ENCODE data around the gene HIVEP3.

HIVEP3 gene

GRCh38 chr1:41749991-41750745 is 168.6 kb downstream of the HIVEP3 start:
- DNase-seq = no peak

- no peak for DNase-seq
Measured at GRCh38 chr1:41745022-41745421, 173.7 kb downstream of the HIVEP3 start.

GRCh38 chr1:41743366-41743765 is 175.4 kb downstream of the HIVEP3 start:
- no peak for DNase-seq

DNA sequence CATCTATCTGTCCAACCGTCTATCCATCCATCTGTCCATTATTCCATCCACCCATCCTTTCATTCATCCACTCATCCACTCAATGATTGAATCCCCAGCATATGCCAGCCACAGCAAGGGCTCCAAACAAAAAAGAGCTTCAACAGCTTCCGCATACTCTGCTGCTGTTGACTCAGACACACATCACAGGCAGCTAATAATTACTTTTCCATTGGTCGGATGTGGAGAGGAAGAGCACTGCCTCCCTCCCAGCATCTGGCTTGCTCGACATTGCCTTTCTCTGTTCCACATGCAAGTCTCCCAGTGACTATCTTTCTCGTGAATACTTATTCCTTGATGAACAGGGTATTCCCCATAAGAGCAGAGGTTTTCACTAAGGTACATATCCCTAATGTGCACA is 176.5 kb downstream of the HIVEP3 start:
- DNase-seq = no peak

DNA sequence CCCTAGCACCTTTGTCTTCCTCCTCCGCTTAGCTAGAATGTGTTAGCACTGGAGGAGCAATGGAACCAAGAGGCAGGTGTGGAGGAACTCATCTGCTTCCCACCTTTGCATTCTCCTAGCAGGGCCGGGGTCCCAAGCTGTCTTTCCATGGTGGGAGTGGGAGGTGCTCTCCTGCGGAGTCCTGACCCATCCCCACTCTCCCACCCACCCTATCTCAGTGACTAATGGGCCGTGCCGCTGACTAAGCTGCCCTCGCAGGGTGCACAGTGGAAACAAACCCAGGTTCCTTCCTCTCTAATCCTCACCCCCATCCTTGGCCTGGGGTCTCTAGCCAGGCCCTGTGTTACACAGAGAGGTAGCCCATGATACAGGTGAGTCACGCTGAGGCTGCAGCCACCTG is 177.5 kb downstream of the HIVEP3 start:
- no peak for DNase-seq

- no peak for DNase-seq
Measured at GRCh38 chr1:41740630-41741239, 178.0 kb downstream of the HIVEP3 start.

- no peak for DNase-seq
Measured at GRCh38 chr1:41740058-41740457, 178.7 kb downstream of the HIVEP3 start.

- peak; percentile 57 for DNase-seq
Measured at GRCh38 chr1:41739061-41739955, 179.4 kb downstream of the HIVEP3 start.

DNA sequence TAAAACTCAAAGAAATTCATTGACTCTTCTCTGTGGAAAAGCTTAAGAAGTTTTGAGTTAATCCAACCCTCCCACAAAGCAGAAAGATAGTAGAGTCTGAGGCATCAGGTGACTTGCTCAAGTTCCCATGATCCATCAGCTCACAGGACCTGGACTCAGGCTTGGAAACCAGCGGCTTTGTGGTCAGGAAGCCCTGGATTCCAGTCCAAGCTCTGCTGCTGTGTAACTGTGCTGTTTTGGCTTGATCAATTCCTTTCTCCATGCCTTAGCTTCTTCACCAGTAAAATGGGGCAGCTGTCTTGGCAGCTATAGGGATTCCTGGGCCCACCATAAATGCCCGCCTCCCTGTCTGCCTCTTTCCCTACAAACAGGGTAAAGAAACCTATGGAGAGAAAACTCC is 180.2 kb downstream of the HIVEP3 start:
- no peak for DNase-seq

DNA sequence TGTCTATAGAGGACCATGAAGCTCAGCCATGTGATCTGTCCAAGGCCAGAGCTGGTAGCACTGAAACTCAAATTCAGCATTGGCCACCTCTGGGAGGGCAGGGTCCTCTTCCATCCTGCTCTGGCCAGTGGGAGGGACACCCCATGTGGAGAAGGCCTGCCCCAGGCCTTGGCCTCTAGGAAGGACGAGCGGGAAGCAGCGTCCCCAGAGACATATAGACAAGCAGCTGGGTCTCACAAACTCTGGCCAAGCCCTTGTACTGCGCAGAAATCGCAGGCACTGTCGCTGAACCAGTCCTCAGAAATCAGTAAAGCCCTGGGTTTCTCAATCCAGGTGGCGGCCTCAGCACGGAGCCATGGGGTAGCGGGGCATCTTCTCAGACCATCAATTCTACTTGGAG is 180.7 kb downstream of the HIVEP3 start:
- DNase-seq = no peak

GRCh38 chr1:41735631-41736260 is 183.0 kb downstream of the HIVEP3 start:
- DNase-seq = no peak

DNA sequence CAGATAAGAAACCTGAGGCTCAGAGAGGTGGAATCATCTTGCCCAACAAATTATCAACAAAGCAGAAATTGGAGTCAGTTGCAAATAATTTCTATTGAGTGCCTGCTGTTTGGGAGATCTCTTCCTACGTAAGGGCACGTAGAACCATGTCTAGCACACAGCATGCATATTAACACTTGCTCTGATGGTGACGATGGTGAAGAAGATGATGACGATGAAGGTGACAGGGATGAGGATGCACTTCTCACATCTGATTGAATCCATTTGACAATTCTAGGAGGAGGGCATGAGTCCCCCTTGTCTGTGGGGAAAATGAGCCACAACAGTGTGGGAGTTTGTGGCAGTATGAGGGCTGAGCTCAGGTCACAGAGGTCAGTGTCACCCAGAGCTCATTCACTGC is 183.6 kb downstream of the HIVEP3 start:
- no peak for DNase-seq

DNA sequence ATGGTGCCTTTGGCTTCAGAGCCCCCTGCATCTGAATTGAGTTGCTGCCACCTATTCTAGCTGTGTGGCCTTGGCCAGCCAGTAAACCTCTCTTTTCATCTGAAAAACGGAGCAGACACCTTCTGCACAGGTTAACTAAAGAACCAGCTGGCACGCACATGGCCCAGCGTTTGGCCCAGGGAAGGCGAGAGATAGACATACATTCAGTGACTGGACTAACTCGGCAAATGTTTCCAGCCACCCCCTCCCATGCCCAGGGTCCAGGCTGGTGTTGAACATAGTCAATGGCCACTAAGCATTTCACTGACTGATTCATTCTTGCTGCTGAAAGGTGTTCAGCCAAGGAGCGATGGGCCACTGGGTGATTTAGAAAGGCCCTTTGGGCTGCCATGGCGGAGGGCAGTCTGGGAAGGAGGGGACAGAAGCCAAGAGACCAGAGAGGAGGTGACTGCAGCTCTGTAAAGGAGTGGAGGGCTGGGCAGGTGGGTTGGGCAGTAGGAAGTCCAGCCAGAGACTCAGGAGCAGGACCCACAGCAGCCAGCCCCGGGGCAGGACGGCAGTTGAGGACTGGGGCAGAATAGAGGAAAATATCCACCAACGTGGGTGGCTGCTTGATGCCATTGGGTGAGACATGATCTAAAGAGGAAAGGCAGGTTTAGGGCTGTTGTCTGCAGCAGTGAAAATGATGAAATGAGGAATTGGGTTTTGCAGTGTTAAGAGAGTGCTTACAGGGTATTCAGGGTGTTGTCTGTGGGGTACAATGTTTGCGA is 184.3 kb downstream of the HIVEP3 start:
- DNase-seq = no peak

DNA sequence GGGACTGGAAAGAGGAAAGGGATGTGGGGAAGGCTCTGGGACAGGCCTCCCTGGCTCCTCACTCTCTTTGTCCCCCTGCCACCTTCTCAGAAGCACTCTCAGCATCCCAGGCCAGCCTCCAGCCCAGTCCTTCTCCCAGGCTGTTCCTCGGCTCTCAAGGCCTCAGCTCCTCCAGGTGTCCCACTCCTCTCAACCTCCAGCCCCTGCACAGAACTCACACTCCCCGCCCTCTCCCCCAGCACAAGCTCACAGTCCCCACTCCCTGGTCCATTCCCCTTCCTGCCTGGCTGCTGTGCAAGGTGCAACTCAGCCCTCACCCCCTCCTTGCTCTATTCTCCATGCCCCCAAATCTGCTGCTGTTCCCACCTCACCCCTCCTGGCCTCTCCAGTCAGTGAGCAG is 185.0 kb downstream of the HIVEP3 start:
- DNase-seq = no peak

DNA sequence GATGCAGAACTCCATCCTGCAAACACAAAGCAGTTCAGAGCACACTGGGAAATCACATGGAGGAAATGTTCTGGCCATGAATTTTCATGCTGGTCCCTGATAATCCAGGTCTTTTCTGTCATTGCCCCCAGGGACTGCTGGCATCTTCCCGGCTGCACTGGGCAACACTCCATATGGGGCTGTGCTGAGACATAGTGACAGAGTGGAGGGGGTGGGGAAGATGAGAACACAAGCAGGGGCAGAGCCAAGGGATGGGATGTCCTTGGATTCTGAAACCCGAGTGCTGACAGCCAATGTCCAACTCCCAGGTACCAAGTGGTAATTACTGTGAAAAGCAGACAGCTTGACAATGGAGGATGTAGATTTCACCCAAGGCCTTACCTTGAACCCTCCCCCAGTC is 185.7 kb downstream of the HIVEP3 start:
- no peak for DNase-seq

- no peak for DNase-seq
Measured at GRCh38 chr1:41731516-41732030, 187.1 kb downstream of the HIVEP3 start.

DNA sequence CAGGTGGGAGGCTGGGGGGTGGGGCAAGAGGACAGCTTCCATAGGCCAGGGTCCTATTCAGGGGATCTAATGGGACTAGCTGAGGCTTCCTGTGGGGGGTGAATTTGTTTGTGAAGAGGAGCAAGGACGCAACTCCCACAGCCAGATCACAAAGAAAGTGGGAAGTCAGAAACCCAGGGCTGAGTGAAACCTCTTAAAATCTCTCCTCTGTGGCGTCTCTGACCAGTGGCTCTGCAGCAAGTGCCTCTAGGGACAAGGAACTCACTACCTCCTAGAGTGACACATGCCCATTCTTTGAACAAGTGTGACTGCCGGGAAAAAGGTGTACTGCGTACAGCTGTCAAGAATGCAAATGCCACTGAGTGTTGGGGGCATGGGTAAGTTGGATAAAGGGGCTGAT is 187.9 kb downstream of the HIVEP3 start:
- no peak for DNase-seq

- peak; percentile 7 for DNase-seq
Measured at GRCh38 chr1:41728403-41729202, 190.1 kb downstream of the HIVEP3 start.

DNA sequence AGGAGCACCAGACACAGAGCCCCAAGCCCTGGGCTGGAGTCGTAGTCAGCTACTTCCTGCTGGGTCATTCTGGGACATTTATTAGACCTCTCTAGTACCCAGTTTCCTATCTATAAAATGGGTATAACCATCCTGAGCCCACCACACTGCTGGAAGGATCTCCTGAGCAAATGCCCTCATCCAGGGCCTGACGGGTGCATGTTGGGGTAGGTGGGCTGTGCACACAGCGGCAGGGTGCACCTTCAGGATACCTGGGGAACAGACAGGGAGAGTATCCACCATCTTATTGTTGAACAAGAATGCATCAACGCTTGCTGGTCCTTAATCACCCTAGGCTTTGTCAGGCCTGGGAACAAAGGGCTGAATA is 191.0 kb downstream of the HIVEP3 start:
- no peak for DNase-seq

- DNase-seq = peak; percentile 10
Measured at GRCh38 chr1:41726899-41727748, 191.6 kb downstream of the HIVEP3 start.

Data from CD4-positive, alpha-beta T cell treated with Interleukin-17A for 4 hours (primary cell).